Measurements from ENCODE around the gene ZNF324B.

ZNF324B gene

GRCh38 chr19:58408152-58409009 lies 43.0 kb upstream of the ZNF324B start, which contains the start of gene ZNF584:
TSS of gene ZNF584 (plus strand) at chr19:58408649. CDS start at chr19:58409148, 499 bp downstream.
- Mint-ChIP-seq H3K4me3 (peak within 1 kb of the TSS; percentile 89 to 96 (median 90)), H3K27me3 (ENCODE audit: low read depth) (no peaks in the 10 kb centered on the region), H3K27ac (peak within 1 kb of the TSS; percentile 85 to 97 (median 95)), H3K9me3 (no peaks in the 10 kb centered on the region), H3K36me3 (ENCODE audit: low read depth) (peaks cover 29% of the 10 kb centered on the region), H3K4me1 (peaks cover 34% of the 10 kb centered on the region)
- no peak for TF ChIP-seq CTCF (IDR thresholded peaks at IDR 0.05; ENCODE audit: unreplicated experiment in 3 of 3)

GRCh38 chr19:58409010-58409790 lies 42.2 kb upstream of the ZNF324B start:
- Mint-ChIP-seq H3K4me3 (peak overlapping the region; percentile 89 to 96 (median 90)), H3K36me3 (ENCODE audit: low read depth) (peaks cover 25% of the 10 kb centered on the region), H3K27ac (peak overlapping the region; percentile 34 to 78 (median 62)), H3K9me3 (no peaks in the 10 kb centered on the region), H3K27me3 (ENCODE audit: low read depth) (no peaks in the 10 kb centered on the region), H3K4me1 (peaks cover 34% of the 10 kb centered on the region)
- no peak for TF ChIP-seq CTCF (IDR thresholded peaks at IDR 0.05; ENCODE audit: unreplicated experiment in 3 of 3)

- Mint-ChIP-seq H3K4me1 (no peaks in the 10 kb centered on the region), H3K27ac (no peak overlapping the region), H3K9me3 (peaks cover 19% of the 10 kb centered on the region), H3K36me3 (ENCODE audit: low read depth) (peaks cover 66% of the 10 kb centered on the region), H3K27me3 (ENCODE audit: low read depth) (no peaks in the 10 kb centered on the region), H3K4me3 (no peak overlapping the region)
- TF ChIP-seq CTCF (IDR thresholded peaks at IDR 0.05; ENCODE audit: unreplicated experiment in 3 of 3): no peak
These were observed 34.8 kb upstream of the ZNF324B start for GRCh38 chr19:58416604-58417003.

GRCh38 chr19:58417071-58417470 lies 34.4 kb upstream of the ZNF324B start:
- TF ChIP-seq CTCF (IDR thresholded peaks at IDR 0.05; ENCODE audit: unreplicated experiment in 3 of 3): no peak
- Mint-ChIP-seq H3K4me3 (no peak overlapping the region), H3K4me1 (no peaks in the 10 kb centered on the region), H3K36me3 (ENCODE audit: low read depth) (peaks cover 69% of the 10 kb centered on the region), H3K27me3 (ENCODE audit: low read depth) (no peaks in the 10 kb centered on the region), H3K9me3 (peaks cover 21% of the 10 kb centered on the region), H3K27ac (no peak overlapping the region)

- TF ChIP-seq CTCF (IDR thresholded peaks at IDR 0.05; ENCODE audit: unreplicated experiment in 3 of 3): no peak
- no peaks in the 10 kb centered on the region for H3K4me1 Mint-ChIP-seq
- H3K36me3 Mint-ChIP-seq (ENCODE audit: low read depth): peaks cover 89% of the 10 kb centered on the region
- no peak overlapping the region for H3K4me3 Mint-ChIP-seq
- H3K9me3 Mint-ChIP-seq: peaks cover 74% of the 10 kb centered on the region
- H3K27me3 Mint-ChIP-seq (ENCODE audit: low read depth): no peaks in the 10 kb centered on the region
- H3K27ac Mint-ChIP-seq: no peak overlapping the region
These were observed 22.8 kb upstream of the ZNF324B start for GRCh38 chr19:58428617-58429016.
